DOHH2 (cell line): ENCODE measurements around the gene DHRS12.

Experiments
- H3F3A ChIP-seq: fragments of 200-600 bp; sonication (generic), shearing (Covaris generic); 2 replicates; pipeline ENCODE4 v1.6.0; 2016; ENCODE audit warnings: antibody characterized with exemption, mild to moderate bottlenecking; ENCODE audit not compliant: control insufficient read depth, insufficient read depth
- H3K27ac ChIP-seq: fragments of 200-600 bp; sonication (generic); 2 replicates; pipeline ENCODE4 v1.5.1; 2014; ENCODE audit warnings: low read depth, mild to moderate bottlenecking, low read length, moderate library complexity
- H3K27me3 ChIP-seq: fragments of 200-600 bp; sonication (generic); 2 replicates; pipeline ENCODE4 v1.6.1; 2014; ENCODE audit warnings: mild to moderate bottlenecking, low read length, mixed read lengths; ENCODE audit not compliant: control insufficient read depth
- H3K36me3 ChIP-seq: fragments of 200-600 bp; sonication (generic); 2 replicates; pipeline ENCODE4 v1.6.1; 2014; ENCODE audit warnings: mild to moderate bottlenecking, low read length, moderate library complexity, mixed read lengths; ENCODE audit not compliant: control insufficient read depth
- H3K4me1 ChIP-seq: fragments of 200-600 bp; sonication (generic); 2 replicates; pipeline ENCODE4 v1.6.1; 2014; ENCODE audit warnings: mild to moderate bottlenecking, low read length, mixed read lengths; ENCODE audit not compliant: control insufficient read depth
- H3K4me2 ChIP-seq: fragments of 200-600 bp; sonication (generic); 2 replicates; pipeline ENCODE4 v1.6.0; 2014; ENCODE audit warnings: mild to moderate bottlenecking, low read length, moderate library complexity
- H3K4me3 ChIP-seq: fragments of 200-600 bp; sonication (generic); 2 replicates; pipeline ENCODE4 v1.5.1; 2014; ENCODE audit warnings: mild to moderate bottlenecking, low read length, mixed read lengths
- H3K79me2 ChIP-seq: fragments of 200-600 bp; sonication (generic); 2 replicates; pipeline ENCODE4 v1.6.1; 2014; ENCODE audit warnings: mild to moderate bottlenecking, low read length, mixed read lengths; ENCODE audit not compliant: control insufficient read depth
- H3K9me2 ChIP-seq: fragments of 200-600 bp; sonication (generic); replicated peaks from 2 replicates; pipeline ENCODE4 v1.6.1; 2014; ENCODE audit warnings: mild to moderate bottlenecking, low read length, mixed read lengths; ENCODE audit not compliant: control insufficient read depth
- H3K9me3 ChIP-seq: fragments of 200-600 bp; sonication (generic); 2 replicates; pipeline ENCODE4 v1.6.1; 2014; ENCODE audit warnings: antibody characterized with exemption, low read length, mixed read lengths; ENCODE audit not compliant: control insufficient read depth, insufficient read depth
- H4K20me1 ChIP-seq: fragments of 200-600 bp; sonication (generic); 2 replicates; pipeline ENCODE4 v1.6.0; 2014; ENCODE audit warnings: low read depth, mild to moderate bottlenecking, antibody characterized with exemption, low read length, moderate library complexity; ENCODE audit not compliant: control insufficient read depth, insufficient read depth
- CTCF ChIP-seq: fragments of 200-600 bp; sonication (generic); IDR thresholded peaks from one replicate; pipeline ENCODE4 v1.5.1; 2014; ENCODE audit warnings: antibody characterized with exemption, mild to moderate bottlenecking, low read depth, low read length; ENCODE audit not compliant: poor library complexity, severe bottlenecking
- EZH2phosphoT487 ChIP-seq: fragments of 200-600 bp; sonication (generic); IDR thresholded peaks from 2 replicates; pipeline ENCODE4 v1.6.1; 2017; ENCODE audit warnings: borderline replicate concordance, mild to moderate bottlenecking, antibody characterized with exemption, low read length, moderate library complexity, mixed read lengths

Gene DHRS12

GRCh38 chr13:51780099-51780498 lies 23.9 kb downstream of the DHRS12 start:
- H3K9me2 ChIP-seq, result no peaks in the 10 kb centered on the region
- H3K36me3 ChIP-seq, result no peaks in the 10 kb centered on the region
- no peaks in the 10 kb centered on the region for H4K20me1 ChIP-seq
- TF ChIP-seq CTCF, result no peak
- TF ChIP-seq EZH2phosphoT487, result no peak
- peaks cover 8% of the 10 kb centered on the region for H3K4me1 ChIP-seq
- no peak overlapping the region for H3K4me3 ChIP-seq
- H3K27me3 ChIP-seq, result no peaks in the 10 kb centered on the region
- H3K27ac ChIP-seq, result no peak overlapping the region
- no peak overlapping the region for H3K4me2 ChIP-seq
- no peaks in the 10 kb centered on the region for H3K79me2 ChIP-seq
- H3F3A ChIP-seq, result no peaks in the 10 kb centered on the region
- H3K9me3 ChIP-seq, result no peaks in the 10 kb centered on the region

- Histone ChIP-seq H3K27ac (no peak overlapping the region), H3K4me1 (peaks cover 8% of the 10 kb centered on the region), H3K27me3 (peaks cover 7% of the 10 kb centered on the region; the same call in 1 of the 2 replicates), H3K4me3 (no peak overlapping the region), H4K20me1 (no peaks in the 10 kb centered on the region), H3K4me2 (no peak overlapping the region), H3K9me2 (no peaks in the 10 kb centered on the region), H3F3A (no peaks in the 10 kb centered on the region), H3K9me3 (no peaks in the 10 kb centered on the region), H3K36me3 (no peaks in the 10 kb centered on the region), H3K79me2 (no peaks in the 10 kb centered on the region)
- no peak for TF ChIP-seq CTCF
- no peak for TF ChIP-seq EZH2phosphoT487
Measured at GRCh38 chr13:51778392-51778791, 25.6 kb downstream of the DHRS12 start.

GRCh38 chr13:51777921-51778320 lies 26.0 kb downstream of the DHRS12 start:
- H3K27ac ChIP-seq, result no peak overlapping the region
- no peaks in the 10 kb centered on the region for H3K79me2 ChIP-seq
- no peaks in the 10 kb centered on the region for H4K20me1 ChIP-seq
- H3K27me3 ChIP-seq, result peaks cover 7% of the 10 kb centered on the region; the same call in 1 of the 2 replicates
- TF ChIP-seq CTCF (no peak), EZH2phosphoT487 (no peak)
- H3K4me2 ChIP-seq, result no peak overlapping the region
- H3K9me3 ChIP-seq, result no peaks in the 10 kb centered on the region
- H3K4me1 ChIP-seq, result peaks cover 8% of the 10 kb centered on the region
- H3K36me3 ChIP-seq, result no peaks in the 10 kb centered on the region
- no peaks in the 10 kb centered on the region for H3K9me2 ChIP-seq
- H3K4me3 ChIP-seq, result no peak overlapping the region
- no peaks in the 10 kb centered on the region for H3F3A ChIP-seq
